Activated B cell treated with CpG ODN at 0.5 μM for 24 hours (primary cell): ENCODE results near the gene CARD11. TPM values are rescaled to one million over a fixed set of nuclear protein-coding genes. Genes with fewer than 3 reads are reported as not detected.

Experiments
- ATAC-seq: fragments of 200-7000 bp; cut with Tn5 transposase; one replicate; pipeline ENCODE4 v1.10.0; 2021; ENCODE audit warnings: low read depth, mild to moderate bottlenecking, moderate library complexity
- CTCF ChIA-PET: fragments of 350-600 bp; sonication (Branson Sonifier 250); formaldehyde crosslinking; loops from one replicate; lab custom pipeline; 2021; ENCODE audit warnings: antibody characterized with exemption; lab: Charles Lee
- POLR2A ChIA-PET: fragments of 350-600 bp; sonication (Branson Sonifier 250); formaldehyde crosslinking; loops from one replicate; lab custom pipeline; 2021; ENCODE audit warnings: antibody characterized with exemption; lab: Charles Lee
- DNase-seq: peaks from one replicate; pipeline ENCODE4 v3.0.0; 2022
- H3K27ac Mint-ChIP-seq: one replicate; pipeline ENCODE4 v1.8.0; 2020; ENCODE audit warnings: mixed read lengths
- H3K27me3 Mint-ChIP-seq: one replicate; pipeline ENCODE4 v1.8.0; 2021; ENCODE audit warnings: mixed read lengths
- H3K36me3 Mint-ChIP-seq: one replicate; pipeline ENCODE4 v1.8.0; 2021; ENCODE audit warnings: low read depth, mixed read lengths
- H3K4me1 Mint-ChIP-seq: one replicate; pipeline ENCODE4 v1.8.0; 2021; ENCODE audit warnings: mixed read lengths
- H3K4me3 Mint-ChIP-seq: one replicate; pipeline ENCODE4 v1.8.0; 2020; ENCODE audit warnings: mild to moderate bottlenecking, mixed read lengths
- H3K9me3 Mint-ChIP-seq: one replicate; pipeline ENCODE4 v1.8.0; 2020; ENCODE audit warnings: mixed read lengths
- intact Hi-C: fragments of 100-400 bp; cut with micrococcal nuclease; formaldehyde crosslinking; loops from one replicate; pipeline ENCODE4 v1.15.1; 2024
- total RNA-seq: library from RNA; stranded (reverse); gene quantifications from 2 replicates; pipeline ENCODE4 v1.2.3, GENCODE V29; 2022
- TF ChIP-seq, protein P1 (sequence below): fragments of 200-600 bp; IDR thresholded peaks from one replicate; pipeline ENCODE4 v1.8.0; 2022; ENCODE audit warnings: antibody characterized with exemption, mild to moderate bottlenecking

CARD11 gene
- total RNA-seq, 1 donor from 2014 or later: 114 TPM

DNA sequence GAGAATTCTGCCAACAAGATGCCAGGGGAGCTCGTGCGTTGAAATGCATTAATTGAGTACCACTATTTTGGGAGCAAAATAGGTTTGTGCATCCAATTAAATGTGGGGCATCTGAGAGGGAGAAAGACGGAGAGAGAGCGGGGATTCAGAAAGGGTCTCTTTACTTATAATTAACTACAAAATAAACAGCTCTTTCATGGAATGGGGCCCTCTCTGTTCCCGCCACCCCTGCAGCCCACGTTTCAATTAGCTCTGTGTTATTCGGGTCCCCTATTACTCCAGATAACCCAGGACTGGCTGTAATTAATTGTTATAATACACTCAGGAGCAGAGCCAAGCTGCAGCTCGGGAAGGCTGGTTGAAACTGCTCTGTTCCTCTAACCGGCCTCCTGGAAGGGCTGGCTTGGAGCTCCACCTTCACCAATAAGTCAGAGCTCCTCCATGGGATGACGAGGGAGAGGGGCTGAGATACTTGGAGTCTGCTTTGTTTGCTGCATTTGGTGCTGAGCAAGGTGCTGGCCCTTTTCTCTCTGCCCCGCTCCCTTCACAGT lies 67.8 kb downstream of the CARD11 start:
- Mint-ChIP-seq H3K27me3 (no peaks in the 10 kb centered on the region), H3K36me3 (peaks cover 29% of the 10 kb centered on the region), H3K4me1 (peaks cover 79% of the 10 kb centered on the region), H3K4me3 (no peak overlapping the region), H3K9me3 (no peaks in the 10 kb centered on the region), H3K27ac (peak overlapping the region; percentile 95)
- ChIA-PET POLR2A (interaction anchor here (0.7 kb wide), 1 partner anchor 93 kb away, joined by 6 read pairs; no protein-coding TSS in a partner anchor), CTCF (no interaction called here)
- intact Hi-C loops: loop anchor here (5.0 kb wide), 2 partner anchors 46 to 84 kb away; no protein-coding TSS in a partner anchor
- ATAC-seq: no peak
- TF ChIP-seq, protein P1, sequence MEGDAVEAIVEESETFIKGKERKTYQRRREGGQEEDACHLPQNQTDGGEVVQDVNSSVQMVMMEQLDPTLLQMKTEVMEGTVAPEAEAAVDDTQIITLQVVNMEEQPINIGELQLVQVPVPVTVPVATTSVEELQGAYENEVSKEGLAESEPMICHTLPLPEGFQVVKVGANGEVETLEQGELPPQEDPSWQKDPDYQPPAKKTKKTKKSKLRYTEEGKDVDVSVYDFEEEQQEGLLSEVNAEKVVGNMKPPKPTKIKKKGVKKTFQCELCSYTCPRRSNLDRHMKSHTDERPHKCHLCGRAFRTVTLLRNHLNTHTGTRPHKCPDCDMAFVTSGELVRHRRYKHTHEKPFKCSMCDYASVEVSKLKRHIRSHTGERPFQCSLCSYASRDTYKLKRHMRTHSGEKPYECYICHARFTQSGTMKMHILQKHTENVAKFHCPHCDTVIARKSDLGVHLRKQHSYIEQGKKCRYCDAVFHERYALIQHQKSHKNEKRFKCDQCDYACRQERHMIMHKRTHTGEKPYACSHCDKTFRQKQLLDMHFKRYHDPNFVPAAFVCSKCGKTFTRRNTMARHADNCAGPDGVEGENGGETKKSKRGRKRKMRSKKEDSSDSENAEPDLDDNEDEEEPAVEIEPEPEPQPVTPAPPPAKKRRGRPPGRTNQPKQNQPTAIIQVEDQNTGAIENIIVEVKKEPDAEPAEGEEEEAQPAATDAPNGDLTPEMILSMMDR: no peak
- DNase-seq: no peak

DNA sequence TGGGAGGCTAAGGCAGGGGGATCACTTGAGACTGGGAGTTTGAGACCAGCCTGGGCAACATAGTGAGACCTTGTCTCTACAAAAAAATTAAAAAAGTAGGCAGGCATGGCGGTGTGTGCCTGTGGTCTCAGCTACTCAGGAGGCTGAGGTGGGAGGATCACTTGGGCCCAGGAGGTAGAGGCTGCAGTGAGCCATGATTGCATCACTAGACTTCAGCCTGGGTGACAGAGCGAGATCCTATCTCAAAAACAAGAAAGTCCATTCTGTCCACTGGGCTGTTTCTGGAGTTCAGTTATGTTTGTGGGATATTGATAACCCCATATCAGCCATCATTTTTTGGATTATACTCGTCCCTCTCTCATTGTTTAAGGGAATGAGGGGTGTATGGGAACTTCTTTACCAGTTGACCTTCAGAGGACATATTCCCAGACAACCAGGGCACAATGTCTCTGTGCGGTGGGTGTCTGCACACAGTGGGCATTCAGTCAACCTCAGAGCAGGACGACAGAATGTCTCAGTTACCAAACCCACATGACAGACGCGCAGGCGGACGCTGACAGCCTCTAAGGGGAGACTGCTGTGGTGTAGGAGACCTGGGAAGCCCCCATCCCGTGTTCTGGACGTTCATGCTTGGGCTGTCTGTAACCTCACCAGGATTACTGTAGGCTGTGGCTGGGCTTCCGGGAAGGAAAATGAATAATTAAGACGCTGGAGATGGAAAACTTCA lies 69.4 kb downstream of the CARD11 start:
- Mint-ChIP-seq H3K4me1 (peaks cover 63% of the 10 kb centered on the region), H3K27me3 (no peaks in the 10 kb centered on the region), H3K4me3 (no peak overlapping the region), H3K27ac (peak overlapping the region; percentile 35), H3K9me3 (no peaks in the 10 kb centered on the region), H3K36me3 (peaks cover 29% of the 10 kb centered on the region)
- CTCF ChIA-PET: no interaction called here
- TF ChIP-seq, protein P1: no peak
- intact Hi-C loops: no loop called here
- ATAC-seq (no peak), DNase-seq (no peak)
- POLR2A ChIA-PET: no interaction called here

DNA sequence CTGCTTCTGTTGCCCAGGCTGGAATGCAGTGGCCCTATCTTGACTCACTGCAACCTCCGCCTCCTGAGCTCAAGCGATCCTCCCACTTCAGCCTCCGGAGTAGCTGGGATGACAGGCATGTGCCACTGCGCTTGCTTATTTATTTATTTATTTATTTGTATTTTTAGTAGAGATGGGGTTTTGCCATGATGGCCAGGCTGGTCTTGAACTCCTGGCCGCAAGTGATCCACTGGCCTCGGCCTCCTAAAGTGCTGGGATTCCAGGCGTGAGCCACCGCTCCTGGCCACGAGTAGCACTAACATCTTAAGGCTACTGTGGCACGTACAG lies 70.9 kb downstream of the CARD11 start:
- ChIA-PET CTCF (interaction anchor here (1.1 kb wide), 1 partner anchor 117 kb away, joined by 3 read pairs; no protein-coding TSS in a partner anchor), POLR2A (no interaction called here)
- intact Hi-C loops: no loop called here
- Mint-ChIP-seq H3K27ac (peak overlapping the region; percentile 79), H3K27me3 (no peaks in the 10 kb centered on the region), H3K36me3 (peaks cover 29% of the 10 kb centered on the region), H3K4me1 (peaks cover 49% of the 10 kb centered on the region), H3K4me3 (no peak overlapping the region), H3K9me3 (no peaks in the 10 kb centered on the region)
- no peak for ATAC-seq
- TF ChIP-seq, protein P1: no peak
- DNase-seq: no peak

DNA sequence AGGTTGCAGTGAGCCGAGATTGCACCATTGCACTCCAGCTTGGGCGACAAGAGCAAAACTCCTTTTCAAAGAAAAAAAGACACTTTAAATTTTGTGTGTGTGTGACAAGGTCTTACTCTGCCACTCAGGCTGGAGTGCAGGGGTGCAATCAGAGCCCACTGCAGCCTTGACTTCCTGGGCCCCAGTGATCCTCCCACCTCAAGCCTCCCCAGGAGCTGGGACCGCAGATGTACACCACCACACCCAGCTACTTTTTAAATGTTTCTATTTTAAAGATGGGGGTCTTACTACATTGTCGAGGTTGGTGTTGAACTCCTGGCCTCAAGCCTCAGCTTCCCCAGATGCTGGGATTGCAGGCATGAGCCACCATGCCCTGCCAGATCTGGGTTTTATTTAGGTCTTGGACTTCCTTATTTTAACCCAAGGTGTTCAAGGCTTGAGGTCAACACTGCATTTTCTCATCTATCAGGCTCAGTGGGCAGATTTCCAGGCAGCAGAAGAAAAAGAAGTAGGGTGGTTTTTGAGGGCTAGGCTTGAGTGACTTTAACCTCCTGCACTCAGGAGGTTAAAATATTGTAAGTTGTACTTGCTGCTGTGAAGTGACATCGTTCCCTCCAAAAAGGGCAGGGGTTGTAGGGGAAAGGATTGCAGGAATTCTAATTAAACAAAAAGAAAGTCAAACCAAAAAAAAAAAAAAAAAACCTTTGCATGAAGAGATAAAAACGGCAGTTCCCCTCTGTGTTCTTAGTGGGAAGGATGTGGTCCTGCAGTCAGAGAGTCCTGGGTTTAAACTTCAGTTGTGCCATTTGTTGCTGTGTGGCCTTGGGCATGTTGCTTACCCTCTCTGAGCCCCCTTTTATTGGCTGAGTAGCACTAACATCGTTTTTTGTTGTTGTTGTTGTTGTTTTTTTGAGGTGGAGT lies 71.5 kb downstream of the CARD11 start:
- Mint-ChIP-seq H3K27me3 (no peaks in the 10 kb centered on the region), H3K4me1 (peaks cover 43% of the 10 kb centered on the region), H3K27ac (peak overlapping the region; percentile 79), H3K4me3 (peak overlapping the region; percentile 64), H3K36me3 (peaks cover 36% of the 10 kb centered on the region), H3K9me3 (no peaks in the 10 kb centered on the region)
- TF ChIP-seq, protein P1: no peak
- intact Hi-C loops: no loop called here
- ATAC-seq (peak; percentile 67), DNase-seq (no peak)
- CTCF ChIA-PET: interaction anchor here (0.6 to 1.1 kb wide), 2 partner anchors 118 to 120 kb away, joined by 3 read pairs; no protein-coding TSS in a partner anchor
- POLR2A ChIA-PET: interaction anchor here (1.3 kb wide), 1 partner anchor 8 kb away, joined by 5 read pairs; no protein-coding TSS in a partner anchor
